NCI-H1417 treated with DMSO at 0.1 percent for 48 hours (cell line): ENCODE results near the gene HMGN1.

Experiments used
- DNase-seq: peaks from one replicate; lab custom pipeline; 2025; lab: John Stamatoyannopoulos, UW

The HMGN1 gene

GRCh38 chr21:39296891-39297290 is 52.0 kb downstream of the HMGN1 start:
- DNase-seq, result no peak
